ENCODE data around the gene CHCHD3.
"Not testable (repeated sequence)": the region's sequence is repeated elsewhere in the genome, so short reads cannot be mapped to it uniquely, and the experiment has no call there.

Gene CHCHD3

GRCh38 chr7:132965951-132966350 lies 115.9 kb downstream of the CHCHD3 start:
- in situ Hi-C loops (cut with MboI; ENCODE audit: low sequenced_read_pairs): no loop called here

GRCh38 chr7:132964876-132965275 lies 117.0 kb downstream of the CHCHD3 start:
- in situ Hi-C loops (cut with MboI; ENCODE audit: low sequenced_read_pairs): no loop called here

- in situ Hi-C loops (cut with MboI; ENCODE audit: low sequenced_read_pairs): no loop called here
Observed at GRCh38 chr7:132959891-132960290, 122.0 kb downstream of the CHCHD3 start.

- in situ Hi-C loops (cut with MboI; ENCODE audit: low sequenced_read_pairs): no loop called here
Observed at GRCh38 chr7:132956556-132956955, 125.3 kb downstream of the CHCHD3 start.

GRCh38 chr7:132953468-132953867 lies 128.4 kb downstream of the CHCHD3 start:
- in situ Hi-C loops (cut with MboI; ENCODE audit: low sequenced_read_pairs): no loop called here

- in situ Hi-C loops (cut with MboI; ENCODE audit: low sequenced_read_pairs): no loop called here
Observed at GRCh38 chr7:132950725-132951124, 131.2 kb downstream of the CHCHD3 start.

GRCh38 chr7:132947011-132947410 lies 134.9 kb downstream of the CHCHD3 start:
- in situ Hi-C loops (cut with MboI; ENCODE audit: low sequenced_read_pairs): no loop called here

GRCh38 chr7:132944774-132945173 lies 137.1 kb downstream of the CHCHD3 start:
- in situ Hi-C loops (cut with MboI; ENCODE audit: low sequenced_read_pairs): no loop called here

GRCh38 chr7:132943645-132944044 lies 138.2 kb downstream of the CHCHD3 start:
- in situ Hi-C loops (cut with MboI; ENCODE audit: low sequenced_read_pairs): no loop called here

GRCh38 chr7:132942701-132943100 lies 139.2 kb downstream of the CHCHD3 start:
- in situ Hi-C loops (cut with MboI; ENCODE audit: low sequenced_read_pairs): no loop called here

GRCh38 chr7:132941905-132942304 lies 140.0 kb downstream of the CHCHD3 start:
- in situ Hi-C loops (cut with MboI; ENCODE audit: low sequenced_read_pairs): no loop called here

- in situ Hi-C loops (cut with MboI; ENCODE audit: low sequenced_read_pairs): no loop called here
Observed at GRCh38 chr7:132941428-132941827, 140.5 kb downstream of the CHCHD3 start.

GRCh38 chr7:132940084-132940483 lies 141.8 kb downstream of the CHCHD3 start:
- in situ Hi-C loops (cut with MboI; ENCODE audit: low sequenced_read_pairs): no loop called here

- in situ Hi-C loops (cut with MboI; ENCODE audit: low sequenced_read_pairs): no loop called here
Observed at GRCh38 chr7:132939495-132939894, 142.4 kb downstream of the CHCHD3 start.

GRCh38 chr7:132937286-132937685 lies 144.6 kb downstream of the CHCHD3 start:
- in situ Hi-C loops (cut with MboI; ENCODE audit: low sequenced_read_pairs): no loop called here

GRCh38 chr7:132935608-132936007 lies 146.3 kb downstream of the CHCHD3 start:
- in situ Hi-C loops (cut with MboI; ENCODE audit: low sequenced_read_pairs): no loop called here

GRCh38 chr7:132934017-132934416 lies 147.9 kb downstream of the CHCHD3 start:
- in situ Hi-C loops (cut with MboI; ENCODE audit: low sequenced_read_pairs): no loop called here

- in situ Hi-C loops (cut with MboI; ENCODE audit: low sequenced_read_pairs): no loop called here
Observed at GRCh38 chr7:132933072-132933458, 148.8 kb downstream of the CHCHD3 start.

- in situ Hi-C loops (cut with MboI; ENCODE audit: low sequenced_read_pairs): no loop called here
Observed at GRCh38 chr7:132932296-132933071, 149.4 kb downstream of the CHCHD3 start.

GRCh38 chr7:132930881-132931280 lies 151.0 kb downstream of the CHCHD3 start:
- in situ Hi-C loops (cut with MboI; ENCODE audit: low sequenced_read_pairs): no loop called here

- in situ Hi-C loops (cut with MboI; ENCODE audit: low sequenced_read_pairs): not testable (repeated sequence)
Observed at GRCh38 chr7:132929944-132930343, 151.9 kb downstream of the CHCHD3 start.

GRCh38 chr7:132919771-132920170 lies 162.1 kb downstream of the CHCHD3 start:
- in situ Hi-C loops (cut with MboI; ENCODE audit: low sequenced_read_pairs): no loop called here

GRCh38 chr7:132915647-132916046 lies 166.2 kb downstream of the CHCHD3 start:
- in situ Hi-C loops (cut with MboI; ENCODE audit: low sequenced_read_pairs): no loop called here
